ENCODE data around the gene RAC2. TPM values are rescaled to one million over a fixed set of nuclear protein-coding genes. Genes with fewer than 3 reads are reported as not detected.

Gene RAC2
- total RNA-seq, 1 donor from 2014 or later, result 1.2 TPM

DNA sequence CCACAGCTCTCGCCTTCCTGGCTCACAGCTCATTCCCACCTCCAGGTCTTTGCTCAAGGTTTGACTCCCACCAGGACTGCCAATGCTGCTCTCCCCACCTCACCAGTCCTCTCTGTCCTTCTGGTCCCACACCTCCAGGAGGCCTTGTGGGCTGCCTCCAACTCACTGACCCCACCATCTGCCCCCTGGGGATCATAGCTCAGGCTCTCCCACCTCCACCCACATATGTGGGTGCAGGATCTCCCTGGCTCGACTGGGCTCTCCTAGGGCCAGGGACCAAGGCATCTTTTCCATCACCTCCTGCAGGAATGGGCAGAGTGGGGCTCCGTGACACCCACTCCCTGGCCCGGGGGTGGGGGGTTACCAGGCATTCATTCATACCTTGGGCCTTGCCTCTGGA, 18.0 kb downstream of the RAC2 start:
- Mint-ChIP-seq H3K27ac (no peak overlapping the region), H3K9me3 (peaks cover 5% of the 10 kb centered on the region), H3K4me3 (no peak overlapping the region), H3K4me1 (ENCODE audit: unreplicated experiment) (no peaks in the 10 kb centered on the region), H3K36me3 (no peaks in the 10 kb centered on the region), H3K27me3 (peaks cover 19% of the 10 kb centered on the region)
- DNase-seq (ENCODE audit: extremely low spot score, unreplicated experiment), result no peak
- no peak for TF ChIP-seq CTCF (conservative IDR thresholded peaks at IDR 0.05)

DNA sequence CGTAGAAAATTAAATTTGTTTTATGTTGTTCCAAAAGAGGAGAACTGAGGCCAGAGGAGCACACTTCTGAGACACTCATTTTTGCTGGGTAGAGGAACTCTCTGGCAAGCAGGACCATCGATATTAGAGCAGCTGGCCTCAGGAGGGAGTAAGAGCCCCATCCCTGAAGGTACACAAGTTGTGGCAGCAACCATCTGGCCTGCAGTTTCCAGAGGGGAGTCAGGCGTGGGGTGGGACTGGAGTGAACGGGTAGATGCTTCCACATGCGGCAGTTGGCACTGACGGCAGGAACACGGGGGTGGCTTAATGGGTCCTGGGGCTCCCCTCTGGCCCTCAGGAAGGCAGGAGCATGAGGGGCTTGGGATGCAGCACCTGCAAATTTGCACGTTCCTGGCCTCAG, 18.6 kb downstream of the RAC2 start:
- Mint-ChIP-seq H3K27me3 (peaks cover 21% of the 10 kb centered on the region), H3K36me3 (no peaks in the 10 kb centered on the region), H3K27ac (no peak overlapping the region), H3K4me1 (ENCODE audit: unreplicated experiment) (no peaks in the 10 kb centered on the region), H3K9me3 (peaks cover 5% of the 10 kb centered on the region), H3K4me3 (no peak overlapping the region)
- no peak for DNase-seq (ENCODE audit: extremely low spot score, unreplicated experiment)
- no peak for TF ChIP-seq CTCF (conservative IDR thresholded peaks at IDR 0.05)

DNA sequence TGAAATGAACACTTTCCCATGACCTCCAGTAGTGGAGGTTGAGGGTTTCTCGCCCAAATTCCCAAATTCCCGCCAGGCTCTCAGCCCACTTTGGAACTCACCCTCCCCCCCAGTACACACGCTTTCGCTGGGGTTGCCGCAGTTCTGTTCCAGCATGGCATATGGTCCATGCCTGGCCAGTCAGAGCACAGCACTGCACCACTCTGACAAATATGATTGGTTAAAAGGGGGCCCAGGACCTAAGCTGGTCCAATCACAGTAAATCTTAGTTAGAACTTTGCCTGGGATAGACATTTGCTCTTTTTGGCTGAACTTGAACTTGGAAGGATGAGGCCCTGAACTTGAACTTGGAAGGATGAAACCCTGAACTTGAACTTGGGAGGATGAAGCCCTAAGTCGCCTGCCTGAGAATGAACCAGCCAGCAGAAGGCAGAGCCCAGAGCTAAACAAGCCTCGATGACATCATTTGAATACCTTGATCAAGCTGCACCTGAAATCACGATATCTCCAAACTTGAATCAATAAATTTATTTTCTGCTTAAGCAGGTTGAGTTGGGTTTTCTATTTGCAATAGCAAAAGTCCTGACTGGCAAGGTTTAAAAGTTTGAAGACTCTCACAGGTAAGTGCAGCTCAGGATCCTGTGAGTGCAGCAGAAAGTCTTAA, 19.2 kb downstream of the RAC2 start:
- Mint-ChIP-seq H3K9me3 (peaks cover 5% of the 10 kb centered on the region), H3K4me3 (no peak overlapping the region), H3K27me3 (peaks cover 21% of the 10 kb centered on the region), H3K36me3 (no peaks in the 10 kb centered on the region), H3K4me1 (ENCODE audit: unreplicated experiment) (no peaks in the 10 kb centered on the region), H3K27ac (no peak overlapping the region)
- no peak for DNase-seq (ENCODE audit: extremely low spot score, unreplicated experiment)
- TF ChIP-seq CTCF (conservative IDR thresholded peaks at IDR 0.05), result no peak

- Mint-ChIP-seq H3K27ac (no peak overlapping the region), H3K4me3 (no peak overlapping the region), H3K9me3 (peaks cover 5% of the 10 kb centered on the region), H3K4me1 (ENCODE audit: unreplicated experiment) (no peaks in the 10 kb centered on the region), H3K36me3 (no peaks in the 10 kb centered on the region), H3K27me3 (peaks cover 23% of the 10 kb centered on the region)
- TF ChIP-seq CTCF (conservative IDR thresholded peaks at IDR 0.05), result no peak
- DNase-seq (ENCODE audit: extremely low spot score, unreplicated experiment), result no peak
These were observed 20.0 kb downstream of the RAC2 start for GRCh38 chr22:37223965-37224551.

DNA sequence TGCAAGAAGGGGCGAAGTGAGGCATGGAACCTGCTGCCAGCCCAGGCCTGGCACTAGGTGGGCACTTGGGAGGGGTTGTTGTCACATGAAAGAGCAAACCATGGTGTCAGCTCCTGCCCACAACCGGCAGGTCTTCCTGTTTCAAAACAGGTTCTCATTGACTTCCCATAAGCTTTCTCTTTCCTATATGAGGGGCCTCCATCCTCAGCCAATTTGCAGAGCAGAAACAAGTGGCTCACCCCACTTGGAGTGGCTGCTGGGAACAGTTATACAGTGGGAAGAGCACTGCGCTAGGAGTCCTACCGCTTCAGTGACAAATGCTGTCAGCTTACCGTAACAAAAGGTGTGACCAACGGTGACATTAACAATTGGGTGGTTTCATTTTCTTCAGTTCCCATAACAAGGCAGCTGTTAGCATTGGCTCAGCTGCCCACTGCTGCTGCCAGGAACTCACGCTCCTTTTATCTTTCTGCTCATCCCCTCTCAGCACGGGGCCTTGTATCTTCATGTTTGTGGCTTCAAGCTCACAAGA, 21.6 kb downstream of the RAC2 start:
- no peak for TF ChIP-seq CTCF (conservative IDR thresholded peaks at IDR 0.05)
- Mint-ChIP-seq H3K36me3 (no peaks in the 10 kb centered on the region), H3K4me1 (ENCODE audit: unreplicated experiment) (no peaks in the 10 kb centered on the region), H3K9me3 (peaks cover 5% of the 10 kb centered on the region), H3K4me3 (no peak overlapping the region), H3K27ac (no peak overlapping the region), H3K27me3 (peaks cover 32% of the 10 kb centered on the region)
- no peak for DNase-seq (ENCODE audit: extremely low spot score, unreplicated experiment)

Data from type B pancreatic cell (in vitro differentiated cells).